ENCODE data around the gene MARVELD3. TPM values are rescaled to one million over a fixed set of nuclear protein-coding genes. Genes with fewer than 3 reads are reported as not detected.

MARVELD3 gene
- polyA plus RNA-seq, 1 of the 3 experiments (the other 2 are of a cell fraction) = not detected

Small RNAs within 50 kb of the gene (small RNA-seq; reads per million reads assigned to genes)
- 0 to 0.19 (median 0) reads per million in 7 experiments for gene RNU6-208P

Other genes with a start within 250 kb of the MARVELD3 start
- gene TLE7, start 184.1 kb upstream of the MARVELD3 start, polyA plus RNA-seq (2012; rRNA removed) = not detected in 2 replicates
- gene ZNF23, start 163.9 kb upstream of the MARVELD3 start, polyA plus RNA-seq (2012; rRNA removed) = 6.5 and 7.3 TPM in 2 replicates
- 1.4 and 2.3 TPM in 2 replicates for gene ZNF19, start 136.9 kb upstream of the MARVELD3 start, polyA plus RNA-seq (2012; rRNA removed)
- gene CHST4, start 99.8 kb upstream of the MARVELD3 start, polyA plus RNA-seq (2012; rRNA removed) = 0.08 and 0.18 TPM in 2 replicates
- not detected in 2 replicates for gene TAT, start 49.1 kb upstream of the MARVELD3 start, polyA plus RNA-seq (2012; rRNA removed)
- 5.5 and 7.2 TPM in 2 replicates for gene PHLPP2, start 98.5 kb downstream of the MARVELD3 start, polyA plus RNA-seq (2012; rRNA removed)
- gene AP1G1, start 182.7 kb downstream of the MARVELD3 start, polyA plus RNA-seq (2012; rRNA removed) = 23.8 and 33.8 TPM in 2 replicates
- gene ATXN1L, start 219.8 kb downstream of the MARVELD3 start, polyA plus RNA-seq (2012; rRNA removed) = 8.0 and 11.0 TPM in 2 replicates

Data from SK-N-SH (cell line).